ENCODE measurements around the gene ECHS1. TPM values are rescaled to one million over a fixed set of nuclear protein-coding genes. Genes with fewer than 3 reads are reported as not detected.

ECHS1 gene
- total and polyA plus RNA-seq, 2 experiments from 2014 or later = 92.1 to 127 TPM

GRCh38 chr10:133362846-133363245, 10.3 kb downstream of the ECHS1 start:
- H3K9me2 ChIP-seq (ENCODE audit: insufficient read depth) = no peaks in the 10 kb centered on the region
- no peak overlapping the region for H3K4me3 ChIP-seq
- ATAC-seq = no peak
- H3K9me3 Mint-ChIP-seq = no peaks in the 10 kb centered on the region
- H3K36me3 ChIP-seq (ENCODE audit: insufficient read depth) = no peaks in the 10 kb centered on the region
- no peaks in the 10 kb centered on the region for H3K79me2 ChIP-seq (replicated peaks; ENCODE audit: insufficient read depth)
- no peaks in the 10 kb centered on the region; the same call in 1 of the 2 replicates for H3F3A ChIP-seq (replicated peaks; ENCODE audit: low read depth)
- H3K27ac ChIP-seq (ENCODE audit: low read depth) = no peak overlapping the region
- peaks cover 6% of the 10 kb centered on the region for H3K27me3 Mint-ChIP-seq (ENCODE audit: insufficient read depth, low read depth, poor library complexity)
- no peak overlapping the region for H2AFZ ChIP-seq
- no peaks in the 10 kb centered on the region for H3K4me1 ChIP-seq (ENCODE audit: insufficient read depth)
- H3K36me3 Mint-ChIP-seq (ENCODE audit: low read depth) = peaks cover 48% of the 10 kb centered on the region
- H3K4me3 Mint-ChIP-seq = no peak overlapping the region
- H4K20me1 ChIP-seq (replicated peaks; ENCODE audit: insufficient read depth) = no peaks in the 10 kb centered on the region; the same call in 1 of the 2 replicates
- no peak for DNase-seq (ENCODE audit: low spot score)
- H3K4me1 Mint-ChIP-seq = no peaks in the 10 kb centered on the region
- TF ChIP-seq CTCF (conservative IDR thresholded peaks at IDR 0.05; ENCODE audit: low read depth in 2 of 2) (no peak), POLR2AphosphoS5 (IDR thresholded peaks at IDR 0.05; ENCODE audit: low read depth) (no peak), STAT1 (IDR thresholded peaks at IDR 0.05; ENCODE audit: unreplicated experiment) (no peak), ZNF114 (CRISPR knock-in tag; IDR thresholded peaks at IDR 0.05) (no peak), CREB1 (CRISPR knock-in tag; IDR thresholded peaks at IDR 0.05; ENCODE audit: low read depth) (no peak), ETS1 (IDR thresholded peaks at IDR 0.05) (no peak), JUNB (IDR thresholded peaks at IDR 0.05; ENCODE audit: unreplicated experiment) (no peak), ZNF331 (CRISPR knock-in tag; IDR thresholded peaks at IDR 0.05; ENCODE audit: low read depth) (no peak)
- no peak overlapping the region for H3K27ac Mint-ChIP-seq
- H3K4me2 ChIP-seq = no peak overlapping the region
- H3K27me3 ChIP-seq (ENCODE audit: insufficient read depth) = peaks cover 6% of the 10 kb centered on the region; the same call in 1 of the 2 replicates

- DNase-seq (ENCODE audit: low spot score) = no peak
- Histone ChIP-seq H3K79me2 (replicated peaks; ENCODE audit: insufficient read depth) (no peaks in the 10 kb centered on the region), H3K27ac (ENCODE audit: low read depth) (no peak overlapping the region), H3K9me2 (ENCODE audit: insufficient read depth) (no peaks in the 10 kb centered on the region), H3K36me3 (ENCODE audit: insufficient read depth) (no peaks in the 10 kb centered on the region), H3K4me1 (ENCODE audit: insufficient read depth) (no peaks in the 10 kb centered on the region), H3K4me3 (no peak overlapping the region), H2AFZ (no peak overlapping the region), H3K27me3 (ENCODE audit: insufficient read depth) (peaks cover 6% of the 10 kb centered on the region; the same call in 1 of the 2 replicates), H4K20me1 (replicated peaks; ENCODE audit: insufficient read depth) (no peaks in the 10 kb centered on the region; the same call in 1 of the 2 replicates), H3F3A (replicated peaks; ENCODE audit: low read depth) (no peaks in the 10 kb centered on the region; the same call in 1 of the 2 replicates), H3K4me2 (no peak overlapping the region)
- no peaks in the 10 kb centered on the region for H3K4me1 Mint-ChIP-seq
- peaks cover 6% of the 10 kb centered on the region for H3K27me3 Mint-ChIP-seq (ENCODE audit: insufficient read depth, low read depth, poor library complexity)
- no peak for ATAC-seq
- H3K36me3 Mint-ChIP-seq (ENCODE audit: low read depth) = peaks cover 44% of the 10 kb centered on the region
- no peaks in the 10 kb centered on the region for H3K9me3 Mint-ChIP-seq
- no peak overlapping the region for H3K4me3 Mint-ChIP-seq
- no peak overlapping the region for H3K27ac Mint-ChIP-seq
- no peak for TF ChIP-seq ZNF114 (CRISPR knock-in tag; IDR thresholded peaks at IDR 0.05)
- TF ChIP-seq REST (IDR thresholded peaks at IDR 0.05; ENCODE audit: unreplicated experiment) = no peak
Observed at GRCh38 chr10:133361773-133362441, 11.2 kb downstream of the ECHS1 start.

All from GM23338 (cell line).